Trophoblast cell (in vitro differentiated cells and primary cell): ENCODE results near the gene MCMBP.
"Not testable (repeated sequence)": the region's sequence is repeated elsewhere in the genome, so short reads cannot be mapped to it uniquely, and the experiment has no call there.

Source experiments
- DNase-seq, 2 donors: peaks; one replicate each; pipeline ENCODE4 v3.0.0-alpha.2; 2016
- H2AFZ ChIP-seq: 2 replicates; pipeline ENCODE4 v1.6.1; 2013; ENCODE audit warnings: low read length, moderate library complexity, mild to moderate bottlenecking; ENCODE audit not compliant: insufficient read depth, poor library complexity
- H2AK5ac ChIP-seq: 2 replicates; pipeline ENCODE4 v1.6.1; 2013; ENCODE audit warnings: mild to moderate bottlenecking, low read length
- H2BK120ac ChIP-seq: 2 replicates; pipeline ENCODE4 v1.6.1; 2013; ENCODE audit warnings: low read length, mild to moderate bottlenecking, moderate library complexity; ENCODE audit not compliant: insufficient read depth, poor library complexity
- H2BK12ac ChIP-seq: 2 replicates; pipeline ENCODE4 v1.6.1; 2013; ENCODE audit warnings: mild to moderate bottlenecking, low read length, moderate library complexity
- H2BK5ac ChIP-seq: 2 replicates; pipeline ENCODE4 v1.6.1; 2013; ENCODE audit warnings: low read length, low read depth, moderate library complexity, mild to moderate bottlenecking; ENCODE audit not compliant: poor library complexity
- H3K14ac ChIP-seq: 2 replicates; pipeline ENCODE4 v1.6.1; 2013; ENCODE audit warnings: mild to moderate bottlenecking, low read length
- H3K18ac ChIP-seq: 2 replicates; pipeline ENCODE4 v1.6.1; 2013; ENCODE audit warnings: mild to moderate bottlenecking, low read length
- H3K23ac ChIP-seq: 2 replicates; pipeline ENCODE4 v1.6.1; 2013; ENCODE audit warnings: low read length
- H3K27ac ChIP-seq: 2 replicates; pipeline ENCODE4 v1.5.1; 2013; ENCODE audit warnings: low read depth, mild to moderate bottlenecking, inconsistent platforms, low read length, moderate library complexity
- H3K27me3 ChIP-seq: 2 replicates; pipeline ENCODE4 v1.6.1; 2013; ENCODE audit warnings: inconsistent platforms, mild to moderate bottlenecking, low read length, moderate library complexity; ENCODE audit not compliant: insufficient read depth
- H3K36me3 ChIP-seq, 2 experiments: 1 replicate in 1 of 2; 2 replicates in 1 of 2; pipeline ENCODE4 v1.6.1; 2013; ENCODE audit warnings: low read length in 2 of 2, mild to moderate bottlenecking in 2 of 2, moderate library complexity in 1 of 2; ENCODE audit not compliant: insufficient read depth in 2 of 2, control insufficient read depth in 1 of 2
- H3K4ac ChIP-seq: 2 replicates; pipeline ENCODE4 v1.6.1; 2013; ENCODE audit warnings: low read depth, mild to moderate bottlenecking, low read length, moderate library complexity
- H3K4me1 ChIP-seq, 2 experiments: 1 replicate in 1 of 2; 2 replicates in 1 of 2; pipeline ENCODE4 v1.6.1; 2013; ENCODE audit warnings: low read length in 2 of 2, mild to moderate bottlenecking in 2 of 2, moderate library complexity in 1 of 2; ENCODE audit not compliant: insufficient read depth in 2 of 2, control insufficient read depth in 1 of 2
- H3K4me2 ChIP-seq: 2 replicates; pipeline ENCODE4 v1.6.1; 2013; ENCODE audit warnings: inconsistent platforms, mild to moderate bottlenecking, low read length, moderate library complexity
- H3K4me3 ChIP-seq: 2 replicates; pipeline ENCODE4 v1.5.1; 2013; ENCODE audit warnings: mild to moderate bottlenecking, low read depth, low read length, inconsistent platforms
- H3K79me1 ChIP-seq: one replicate; pipeline ENCODE4 v1.6.1; 2013; ENCODE audit warnings: low read length
- H3K79me2 ChIP-seq: 2 replicates; pipeline ENCODE4 v1.6.1; 2013; ENCODE audit warnings: low read length, mild to moderate bottlenecking; ENCODE audit not compliant: control insufficient read depth, insufficient read depth, poor library complexity
- H3K9ac ChIP-seq: 2 replicates; pipeline ENCODE4 v1.6.1; 2013; ENCODE audit warnings: mild to moderate bottlenecking, low read length
- H3K9me3 ChIP-seq: 2 replicates; pipeline ENCODE4 v1.6.1; 2013; ENCODE audit warnings: low read depth, mild to moderate bottlenecking, control low read depth, inconsistent platforms, low read length; ENCODE audit not compliant: insufficient read depth
- H4K12ac ChIP-seq: 2 replicates; pipeline ENCODE4 v1.6.1; 2013; ENCODE audit warnings: low read depth, mild to moderate bottlenecking, low read length, moderate library complexity
- H4K8ac ChIP-seq: 2 replicates; pipeline ENCODE4 v1.6.1; 2013; ENCODE audit warnings: low read depth, mild to moderate bottlenecking, low read length, moderate library complexity
- H4K91ac ChIP-seq: one replicate; pipeline ENCODE4 v1.6.1; 2013; ENCODE audit warnings: low read depth, mild to moderate bottlenecking, low read length, moderate library complexity
- WGBS: extraction: QIAGEN DNeasy Blood & Tissue Kit; methylation state at CpG from one replicate; pipeline ENCODE4 v1.1.7; 2013; ENCODE audit warnings: missing lambda C conversion rate; ENCODE audit not compliant: insufficient read length, insufficient coverage; ENCODE audit errors: extremely low coverage; 5-methylcytosine and 5-hydroxymethylcytosine counted together

Gene MCMBP

GRCh38 chr10:119889201-119889600 lies 16.6 kb upstream of the MCMBP start:
- no CpG with 5 or more reads among the region's 3 CpGs for WGBS
- not testable (repeated sequence) for H3K4me1 ChIP-seq, H2AFZ ChIP-seq, H3K36me3 ChIP-seq, DNase-seq, H3K18ac ChIP-seq, H3K23ac ChIP-seq, H3K79me2 ChIP-seq, H4K91ac ChIP-seq, H3K27me3 ChIP-seq, H2BK5ac ChIP-seq, H3K14ac ChIP-seq, H2BK12ac ChIP-seq, H3K9me3 ChIP-seq, H2BK120ac ChIP-seq, H3K4ac ChIP-seq, H4K8ac ChIP-seq, H3K4me3 ChIP-seq, H3K9ac ChIP-seq, H3K79me1 ChIP-seq, H2AK5ac ChIP-seq, H4K12ac ChIP-seq, H3K27ac ChIP-seq, H3K4me2 ChIP-seq

DNA sequence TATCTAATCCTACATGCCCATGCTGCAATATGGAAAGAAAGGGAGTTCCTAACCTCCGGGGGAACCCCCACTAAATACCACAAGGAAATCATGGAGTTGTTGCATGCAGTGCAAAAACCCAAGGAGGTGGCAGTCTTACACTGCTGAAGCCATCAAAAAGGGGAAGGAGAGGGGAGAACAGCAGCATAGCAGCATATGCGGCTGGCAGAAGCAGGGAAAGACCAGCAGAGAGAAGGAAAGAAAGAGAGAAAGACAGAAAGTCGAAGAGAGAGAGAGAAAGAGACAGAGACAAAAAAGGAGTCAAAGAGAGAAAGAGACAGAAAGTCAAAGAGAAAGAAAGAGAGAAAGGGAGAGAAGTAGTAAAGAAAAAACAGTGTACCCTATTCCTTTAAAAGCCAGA lies 16.1 kb upstream of the MCMBP start:
- not testable (repeated sequence) for H4K8ac ChIP-seq, H3K9ac ChIP-seq, H2AFZ ChIP-seq, H2BK120ac ChIP-seq, H3K18ac ChIP-seq, H3K79me2 ChIP-seq, H3K9me3 ChIP-seq, H3K4ac ChIP-seq, H3K27me3 ChIP-seq, H3K27ac ChIP-seq, H3K23ac ChIP-seq, H3K14ac ChIP-seq, H3K36me3 ChIP-seq, H3K4me3 ChIP-seq, DNase-seq, H2BK12ac ChIP-seq, H2BK5ac ChIP-seq, H4K91ac ChIP-seq, H2AK5ac ChIP-seq, H3K4me1 ChIP-seq, H3K4me2 ChIP-seq, H4K12ac ChIP-seq, H3K79me1 ChIP-seq
- WGBS: no CpG with 5 or more reads among the region's 3 CpGs

GRCh38 chr10:119886070-119886469 lies 13.4 kb upstream of the MCMBP start:
- not testable (repeated sequence) for H3K36me3 ChIP-seq, H2AFZ ChIP-seq, H2BK120ac ChIP-seq, H3K18ac ChIP-seq, H3K27me3 ChIP-seq, H3K27ac ChIP-seq, H3K4me1 ChIP-seq, H2BK5ac ChIP-seq, H3K4me3 ChIP-seq, H4K8ac ChIP-seq, DNase-seq, H3K4ac ChIP-seq, H4K12ac ChIP-seq, H4K91ac ChIP-seq, H3K79me1 ChIP-seq, H3K23ac ChIP-seq, H2BK12ac ChIP-seq, H3K14ac ChIP-seq, H3K9me3 ChIP-seq, H3K4me2 ChIP-seq, H2AK5ac ChIP-seq, H3K9ac ChIP-seq, H3K79me2 ChIP-seq
- no CpG with 5 or more reads among the region's 6 CpGs for WGBS

DNA sequence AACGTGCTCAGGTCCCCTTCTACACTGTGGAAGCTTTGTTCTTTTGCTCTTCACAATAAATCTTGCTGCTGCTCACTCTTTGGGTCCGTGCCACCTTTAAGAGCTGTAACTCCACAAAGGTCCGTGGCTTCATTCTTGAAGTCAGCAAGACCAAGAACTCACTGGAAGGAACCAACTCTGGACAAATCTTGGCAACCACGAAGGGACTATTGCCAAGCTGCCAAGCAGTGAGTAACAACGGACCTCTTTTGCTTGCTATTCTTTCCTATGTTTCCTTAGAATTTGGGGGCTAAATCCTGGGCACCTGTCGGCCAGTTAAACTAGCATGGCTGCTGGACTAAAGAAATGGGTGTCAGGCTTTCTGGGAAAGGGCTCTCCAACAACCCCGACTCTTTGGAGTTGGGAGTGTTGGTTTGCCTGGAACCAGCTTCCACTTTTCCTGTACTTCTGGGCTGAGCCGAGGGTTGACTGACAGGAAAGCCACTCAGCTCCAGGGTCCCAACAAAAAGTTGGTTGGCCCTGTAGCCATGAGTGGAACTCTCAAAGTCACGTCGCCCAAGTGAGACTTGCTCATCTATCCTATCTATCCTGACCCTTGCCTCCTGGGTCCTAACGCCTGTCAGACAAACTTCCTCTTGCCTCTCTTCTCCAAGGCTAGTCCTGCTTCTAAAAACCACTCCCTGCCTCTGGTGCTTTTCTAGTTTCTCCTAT lies 11.4 kb upstream of the MCMBP start:
- H4K91ac ChIP-seq, H2BK12ac ChIP-seq, H3K9ac ChIP-seq, H2AFZ ChIP-seq, H3K9me3 ChIP-seq, H3K4me1 ChIP-seq, H3K79me2 ChIP-seq, H3K27ac ChIP-seq, H2BK120ac ChIP-seq, DNase-seq, H3K14ac ChIP-seq, H2AK5ac ChIP-seq, H3K4me3 ChIP-seq, H3K4ac ChIP-seq, H2BK5ac ChIP-seq, H3K36me3 ChIP-seq, H3K27me3 ChIP-seq, H4K12ac ChIP-seq, H3K79me1 ChIP-seq, H3K4me2 ChIP-seq, H3K23ac ChIP-seq, H4K8ac ChIP-seq, H3K18ac ChIP-seq: not testable (repeated sequence)
- no CpG with 5 or more reads among the region's 11 CpGs for WGBS
